K562 (cell line): Measurements from ENCODE around the gene CNIH4. TPM values are rescaled to one million over a fixed set of nuclear protein-coding genes. Genes with fewer than 3 reads are reported as not detected.

Experiments used
- BHLHE40 ChIP-seq: IDR thresholded peaks from 2 replicates; pipeline ENCODE4 v1.6.1; 2011; ENCODE audit warnings: low read length, improper control_type of control experiment
- BRD9 ChIP-seq: fragments of 450-650 bp; IDR thresholded peaks from 2 replicates; pipeline ENCODE4 v1.6.1; 2018; ENCODE audit warnings: low read depth; ENCODE audit not compliant: partially characterized antibody
- BRF1 ChIP-seq: IDR thresholded peaks from 3 replicates; pipeline ENCODE4 v1.6.1; 2011; ENCODE audit warnings: borderline replicate concordance, mild to moderate bottlenecking; ENCODE audit not compliant: insufficient read length; ENCODE audit errors: extremely low read depth
- CHAMP1 ChIP-seq: fragments of 450-650 bp; IDR thresholded peaks from 2 replicates; pipeline ENCODE4 v1.6.1; 2016; ENCODE audit warnings: mild to moderate bottlenecking
- GATAD2B ChIP-seq: fragments of 450-650 bp; IDR thresholded peaks from 2 replicates; pipeline ENCODE4 v1.6.1; 2017; ENCODE audit warnings: mild to moderate bottlenecking, borderline replicate concordance
- GTF2A2 ChIP-seq: IDR thresholded peaks from 2 replicates; pipeline ENCODE4 v1.6.1; 2016; ENCODE audit warnings: mild to moderate bottlenecking, missing genetic modification characterization, missing compliant biosample characterization
- MTA1 ChIP-seq: fragments of 450-650 bp; IDR thresholded peaks from 2 replicates; pipeline ENCODE4 v1.6.1; 2017; ENCODE audit warnings: borderline replicate concordance
- SPI1 ChIP-seq: IDR thresholded peaks from 2 replicates; pipeline ENCODE4 v1.6.1; 2011; ENCODE audit warnings: low read depth, low read length, control low read depth, borderline replicate concordance
- TAF1 ChIP-seq: IDR thresholded peaks from 2 replicates; pipeline ENCODE4 v1.6.1; 2011; ENCODE audit warnings: mild to moderate bottlenecking, low read length, moderate library complexity; ENCODE audit not compliant: insufficient read depth, control insufficient read depth, severe bottlenecking; ENCODE audit errors: extremely low read depth
- ZNF212 ChIP-seq: fragments of 450-650 bp; formaldehyde crosslinking; IDR thresholded peaks from 2 replicates; pipeline ENCODE4 v1.4.0; 2020; ENCODE audit warnings: mild to moderate bottlenecking
- ZNF644 ChIP-seq: fragments of 200-800 bp; sonication (Bioruptor generic); IDR thresholded peaks from 2 replicates; pipeline ENCODE4 v1.6.1; 2016; ENCODE audit warnings: low read depth, missing genetic modification characterization, missing compliant biosample characterization
- polyA plus RNA-seq, 8 experiments: library from polyadenylated mRNA; depleted of rRNA in 4 of 8; stranded (reverse) in 5 of 8; unstranded in 3 of 8; fragments of >200 nt; fragmentation: Nextera tagmentation in 2 of 8; fragmentation: Illumina TruSeq in 1 of 8; extraction: Ambion mirVana in 2 of 8; extraction: Trizol in 1 of 8; gene quantifications; 2 replicates each; pipeline versions ENCODE4 v1.2.1 to v1.2.3, GENCODE V29; 2011 to 2014; ENCODE audit warnings: inconsistent platforms in 1 of 8, missing spikeins in 1 of 8
- total RNA-seq, 7 experiments: library from RNA; depleted of rRNA in 6 of 7; stranded (reverse); fragments of >200 nt in 6 of 7; fragmentation: Illumina TruSeq in 2 of 7; extraction: Trizol in 2 of 7; gene quantifications; 2 replicates each; pipeline versions ENCODE4 v1.2.1 to v1.2.3, GENCODE V29; 2011 to 2021; ENCODE audit warnings: low replicate concordance in 1 of 7
- TF ChIP-seq, protein P1 (sequence below), 2 experiments: fragments of 250-450 bp in 1 of 2; fragments of 450-650 bp in 1 of 2; sonication (Bioruptor Pico) in 1 of 2; IDR thresholded peaks; 2 replicates each; pipeline versions ENCODE4 v1.6.1 to v1.8.0; 2016 to 2021; ENCODE audit warnings: mild to moderate bottlenecking in 2 of 2, moderate library complexity in 2 of 2, missing compliant biosample characterization in 1 of 2, missing genetic modification characterization in 1 of 2
- TF ChIP-seq, protein P2 (sequence below), 3 experiments: IDR thresholded peaks in 2 of 3; conservative IDR thresholded peaks in 1 of 3; 2 replicates each; pipeline ENCODE4 v1.5.1; 2011 to 2012; ENCODE audit warnings: low read length in 3 of 3, mild to moderate bottlenecking in 3 of 3, control low read depth in 2 of 3, improper control_type of control experiment in 1 of 3, inconsistent platforms in 1 of 3, low read depth in 1 of 3, mixed read lengths in 1 of 3, moderate library complexity in 1 of 3; ENCODE audit not compliant: insufficient read depth in 2 of 3
- TF ChIP-seq, protein P3 (sequence below): fragments of 450-650 bp; IDR thresholded peaks from 2 replicates; pipeline ENCODE4 v1.7.1; 2018; ENCODE audit warnings: mild to moderate bottlenecking, low read depth; ENCODE audit not compliant: partially characterized antibody

The CNIH4 gene
- total and polyA plus RNA-seq, 9 of the 15 experiments (the other 6 are each of a cell fraction or from before 2014, with no cell fraction given): 41.3 to 266 (median 61.1) TPM

GRCh38 chr1:224333309-224333926 lies 23.3 kb upstream of the CNIH4 start (continued):
- TF ChIP-seq, protein P1, sequence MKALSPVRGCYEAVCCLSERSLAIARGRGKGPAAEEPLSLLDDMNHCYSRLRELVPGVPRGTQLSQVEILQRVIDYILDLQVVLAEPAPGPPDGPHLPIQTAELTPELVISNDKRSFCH (CRISPR knock-in tag; IDR thresholded peaks at IDR 0.05): peak; percentile 15; the same call in 1 of the 2 replicates
- TF ChIP-seq, protein P1 (tag; IDR thresholded peaks at IDR 0.05): no peak
- TF ChIP-seq BHLHE40 (no peak), GTF2A2 (tag) (no peak), SPI1 (peak; percentile 97), BRD9 (peak; percentile 84), ZNF644 (tag) (no peak), BRF1 (no peak), ZNF212 (CRISPR knock-in tag) (no peak), CHAMP1 (peak; percentile 64; the same call in 1 of the 2 replicates), MTA1 (no peak), GATAD2B (peak; percentile 51; the same call in 1 of the 2 replicates), TAF1 (no peak)
- TF ChIP-seq, protein P2, sequence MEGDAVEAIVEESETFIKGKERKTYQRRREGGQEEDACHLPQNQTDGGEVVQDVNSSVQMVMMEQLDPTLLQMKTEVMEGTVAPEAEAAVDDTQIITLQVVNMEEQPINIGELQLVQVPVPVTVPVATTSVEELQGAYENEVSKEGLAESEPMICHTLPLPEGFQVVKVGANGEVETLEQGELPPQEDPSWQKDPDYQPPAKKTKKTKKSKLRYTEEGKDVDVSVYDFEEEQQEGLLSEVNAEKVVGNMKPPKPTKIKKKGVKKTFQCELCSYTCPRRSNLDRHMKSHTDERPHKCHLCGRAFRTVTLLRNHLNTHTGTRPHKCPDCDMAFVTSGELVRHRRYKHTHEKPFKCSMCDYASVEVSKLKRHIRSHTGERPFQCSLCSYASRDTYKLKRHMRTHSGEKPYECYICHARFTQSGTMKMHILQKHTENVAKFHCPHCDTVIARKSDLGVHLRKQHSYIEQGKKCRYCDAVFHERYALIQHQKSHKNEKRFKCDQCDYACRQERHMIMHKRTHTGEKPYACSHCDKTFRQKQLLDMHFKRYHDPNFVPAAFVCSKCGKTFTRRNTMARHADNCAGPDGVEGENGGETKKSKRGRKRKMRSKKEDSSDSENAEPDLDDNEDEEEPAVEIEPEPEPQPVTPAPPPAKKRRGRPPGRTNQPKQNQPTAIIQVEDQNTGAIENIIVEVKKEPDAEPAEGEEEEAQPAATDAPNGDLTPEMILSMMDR (IDR thresholded peaks at IDR 0.05 in 2 of 3, conservative IDR thresholded peaks at IDR 0.05 in 1 of 3; ENCODE audit: insufficient read depth in 2 of 3, low read depth in 1 of 3, low read length in 3 of 3): peak; percentile 48 to 91 (median 76); a peak in 5 of 6 replicates
- TF ChIP-seq, protein P3, sequence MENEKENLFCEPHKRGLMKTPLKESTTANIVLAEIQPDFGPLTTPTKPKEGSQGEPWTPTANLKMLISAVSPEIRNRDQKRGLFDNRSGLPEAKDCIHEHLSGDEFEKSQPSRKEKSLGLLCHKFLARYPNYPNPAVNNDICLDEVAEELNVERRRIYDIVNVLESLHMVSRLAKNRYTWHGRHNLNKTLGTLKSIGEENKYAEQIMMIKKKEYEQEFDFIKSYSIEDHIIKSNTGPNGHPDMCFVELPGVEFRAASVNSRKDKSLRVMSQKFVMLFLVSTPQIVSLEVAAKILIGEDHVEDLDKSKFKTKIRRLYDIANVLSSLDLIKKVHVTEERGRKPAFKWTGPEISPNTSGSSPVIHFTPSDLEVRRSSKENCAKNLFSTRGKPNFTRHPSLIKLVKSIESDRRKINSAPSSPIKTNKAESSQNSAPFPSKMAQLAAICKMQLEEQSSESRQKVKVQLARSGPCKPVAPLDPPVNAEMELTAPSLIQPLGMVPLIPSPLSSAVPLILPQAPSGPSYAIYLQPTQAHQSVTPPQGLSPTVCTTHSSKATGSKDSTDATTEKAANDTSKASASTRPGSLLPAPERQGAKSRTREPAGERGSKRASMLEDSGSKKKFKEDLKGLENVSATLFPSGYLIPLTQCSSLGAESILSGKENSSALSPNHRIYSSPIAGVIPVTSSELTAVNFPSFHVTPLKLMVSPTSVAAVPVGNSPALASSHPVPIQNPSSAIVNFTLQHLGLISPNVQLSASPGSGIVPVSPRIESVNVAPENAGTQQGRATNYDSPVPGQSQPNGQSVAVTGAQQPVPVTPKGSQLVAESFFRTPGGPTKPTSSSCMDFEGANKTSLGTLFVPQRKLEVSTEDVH: peak; percentile 27
